RWPE2 (cell line): ENCODE data around the gene CDH2.

Experiments used
- ATAC-seq: fragments of 200-7000 bp; cut with Tn5 transposase; 3 replicates; pipeline ENCODE4 v1.9.1; 2021; ENCODE audit warnings: low read depth
- DNase-seq: peaks from one replicate; pipeline ENCODE4 v3.0.0-alpha.2; 2020; ENCODE audit warnings: low spot score
- H3K27ac ChIP-seq: fragments of 450-650 bp; 2 replicates; pipeline ENCODE4 v1.5.1; 2017; ENCODE audit warnings: mild to moderate bottlenecking; ENCODE audit not compliant: poor library complexity, severe bottlenecking
- H3K27me3 ChIP-seq: fragments of 250-450 bp; sonication (Bioruptor Pico); 2 replicates; pipeline ENCODE4 v1.5.1; 2021; ENCODE audit warnings: mild to moderate bottlenecking, moderate library complexity; ENCODE audit not compliant: insufficient read depth, poor library complexity, severe bottlenecking
- H3K36me3 ChIP-seq: fragments of 250-450 bp; sonication (Bioruptor Pico); 2 replicates; pipeline ENCODE4 v1.5.1; 2020; ENCODE audit warnings: low read depth, mild to moderate bottlenecking, moderate library complexity
- H3K4me1 ChIP-seq: fragments of 250-450 bp; sonication (Bioruptor Pico); 2 replicates; pipeline ENCODE4 v1.5.1; 2021; ENCODE audit warnings: mild to moderate bottlenecking, moderate library complexity; ENCODE audit not compliant: insufficient read depth, poor library complexity, severe bottlenecking
- H3K4me3 ChIP-seq: fragments of 250-450 bp; sonication (Bioruptor Pico); 2 replicates; pipeline ENCODE4 v1.5.1; 2021; ENCODE audit warnings: mild to moderate bottlenecking, moderate library complexity; ENCODE audit not compliant: severe bottlenecking
- H3K9me3 ChIP-seq: fragments of 250-450 bp; sonication (Bioruptor Pico); 2 replicates; pipeline ENCODE4 v1.5.1; 2021; ENCODE audit warnings: mild to moderate bottlenecking, moderate library complexity; ENCODE audit not compliant: severe bottlenecking
- CTCF ChIP-seq: fragments of 450-650 bp; IDR thresholded peaks from one replicate; pipeline ENCODE4 v1.5.1; 2017; ENCODE audit warnings: mild to moderate bottlenecking, moderate library complexity; ENCODE audit not compliant: poor library complexity, severe bottlenecking

Gene CDH2

GRCh38 chr18:28125051-28125450 is 51.9 kb downstream of the CDH2 start:
- Histone ChIP-seq H3K4me3 (no peak overlapping the region), H3K36me3 (no peaks in the 10 kb centered on the region), H3K27ac (peak overlapping the region; percentile 34), H3K4me1 (peaks cover 30% of the 10 kb centered on the region), H3K27me3 (no peaks in the 10 kb centered on the region), H3K9me3 (no peaks in the 10 kb centered on the region)
- TF ChIP-seq CTCF: no peak
- DNase-seq: no peak
- peak; percentile 82 for ATAC-seq

DNA sequence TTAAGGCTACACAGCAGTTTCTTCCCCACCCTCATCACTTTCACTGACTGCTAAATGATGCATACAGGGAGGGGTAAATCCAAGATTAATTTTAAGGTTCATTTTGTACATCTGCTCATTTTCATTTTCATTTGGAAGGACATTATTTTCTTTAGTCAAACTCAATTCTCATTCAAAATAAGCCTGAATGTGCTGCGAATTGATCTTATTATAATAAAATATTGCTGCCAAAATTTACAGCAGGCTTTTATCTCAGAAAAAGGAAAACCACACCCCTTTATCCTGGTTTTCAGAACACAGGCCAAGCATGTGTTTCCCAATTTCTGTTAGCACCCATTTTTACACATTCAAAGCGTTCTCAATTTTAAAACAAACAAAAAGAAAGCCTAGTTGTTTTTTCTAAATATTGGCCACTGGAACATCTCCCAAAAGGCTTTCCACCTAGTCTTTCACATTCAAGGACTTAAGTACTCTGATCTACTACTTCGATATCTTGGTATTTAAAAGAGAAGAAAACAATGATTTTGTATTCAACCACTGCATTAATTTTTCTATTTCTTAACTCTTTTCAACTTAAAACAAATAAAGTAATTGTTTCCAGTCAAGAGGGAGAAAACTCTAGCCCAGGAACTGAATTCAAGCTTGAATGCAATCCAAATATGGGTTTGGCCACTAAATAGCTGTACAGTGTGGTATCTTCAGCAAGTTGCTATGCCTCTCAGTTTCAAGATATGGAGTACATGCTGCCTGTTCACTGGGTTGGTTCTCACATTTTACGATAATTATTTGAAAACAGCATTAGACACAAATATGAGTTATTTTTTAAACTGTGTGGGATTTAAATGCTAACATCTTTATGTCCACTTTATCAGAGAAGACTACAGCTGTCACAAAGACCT is 52.5 kb downstream of the CDH2 start:
- Histone ChIP-seq H3K4me1 (peaks cover 30% of the 10 kb centered on the region), H3K36me3 (no peaks in the 10 kb centered on the region), H3K27me3 (no peaks in the 10 kb centered on the region), H3K9me3 (no peaks in the 10 kb centered on the region), H3K4me3 (no peak overlapping the region), H3K27ac (peak overlapping the region; percentile 34)
- no peak for TF ChIP-seq CTCF
- ATAC-seq (no peak), DNase-seq (no peak)

DNA sequence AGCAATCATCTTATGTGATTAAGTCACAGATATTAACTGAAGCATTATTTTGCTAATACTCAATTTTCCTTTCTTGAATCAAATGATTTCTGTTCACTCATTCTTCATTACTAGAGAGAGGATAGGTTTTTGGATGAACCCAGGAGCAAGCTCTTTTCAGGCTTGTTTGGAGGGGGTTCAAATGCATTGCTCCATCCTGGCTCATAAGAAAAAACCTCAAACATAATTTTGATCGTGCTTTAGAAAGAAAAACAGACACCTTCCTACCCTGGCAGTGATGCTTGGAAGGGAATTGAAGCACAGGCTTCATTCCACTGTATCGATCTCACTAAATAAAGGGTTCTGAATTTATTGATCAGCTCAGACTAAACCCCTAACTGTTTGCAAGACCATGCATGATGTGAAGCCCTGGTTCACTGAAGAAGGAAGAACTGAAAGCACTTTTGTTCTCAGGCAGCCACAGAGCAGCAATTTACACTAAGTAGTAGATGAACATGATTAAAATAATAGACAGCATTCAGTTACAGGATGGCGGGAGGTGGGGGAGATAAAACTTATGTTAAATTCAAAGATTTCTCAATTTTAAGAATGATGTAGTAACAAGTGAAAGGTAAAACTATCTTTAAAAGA is 53.4 kb downstream of the CDH2 start:
- H3K27me3 ChIP-seq: no peaks in the 10 kb centered on the region
- H3K4me1 ChIP-seq: peaks cover 30% of the 10 kb centered on the region
- no peaks in the 10 kb centered on the region for H3K9me3 ChIP-seq
- no peak for TF ChIP-seq CTCF
- H3K27ac ChIP-seq: no peak overlapping the region
- no peak overlapping the region for H3K4me3 ChIP-seq
- ATAC-seq (no peak), DNase-seq (no peak)
- no peaks in the 10 kb centered on the region for H3K36me3 ChIP-seq

GRCh38 chr18:28120828-28121515 is 56.0 kb downstream of the CDH2 start:
- Histone ChIP-seq H3K4me1 (peaks cover 19% of the 10 kb centered on the region), H3K4me3 (no peak overlapping the region), H3K27me3 (no peaks in the 10 kb centered on the region), H3K36me3 (no peaks in the 10 kb centered on the region), H3K27ac (no peak overlapping the region), H3K9me3 (no peaks in the 10 kb centered on the region)
- no peak for TF ChIP-seq CTCF
- DNase-seq (no peak), ATAC-seq (no peak)
